H9 (cell line): ENCODE results near the gene TEX264. TPM values are rescaled to one million over a fixed set of nuclear protein-coding genes. Genes with fewer than 3 reads are reported as not detected.

ENCODE experiments used
- DNase-seq: peaks from one replicate; pipeline ENCODE4 v3.0.0-alpha.2; 2017
- H2AFZ ChIP-seq: one replicate; pipeline ENCODE4 v1.6.1; 2013; ENCODE audit warnings: mild to moderate bottlenecking, low read length, control low read depth, moderate library complexity
- H2AK5ac ChIP-seq: 2 replicates; pipeline ENCODE4 v1.6.1; 2013; ENCODE audit warnings: low read length, control low read depth, mixed read lengths; ENCODE audit not compliant: insufficient read length
- H2BK120ac ChIP-seq: one replicate; pipeline ENCODE4 v1.6.1; 2013; ENCODE audit warnings: low read depth, mild to moderate bottlenecking, low read length, control low read depth, inconsistent platforms; ENCODE audit not compliant: poor library complexity, severe bottlenecking
- H2BK12ac ChIP-seq: 2 replicates; pipeline ENCODE4 v1.6.1; 2013; ENCODE audit warnings: low read length, control low read depth, mixed read lengths, low read depth; ENCODE audit not compliant: insufficient read length
- H2BK15ac ChIP-seq: 2 replicates; pipeline ENCODE4 v1.6.1; 2013; ENCODE audit warnings: low read depth, low read length, control low read depth
- H2BK20ac ChIP-seq: one replicate; pipeline ENCODE4 v1.6.1; 2013; ENCODE audit warnings: low read depth, mild to moderate bottlenecking, low read length, control low read depth, inconsistent platforms; ENCODE audit not compliant: poor library complexity, severe bottlenecking
- H2BK5ac ChIP-seq: 2 replicates; pipeline ENCODE4 v1.6.1; 2013; ENCODE audit warnings: low read length, control low read depth, mixed read lengths; ENCODE audit not compliant: insufficient read length
- H3K14ac ChIP-seq: 2 replicates; pipeline ENCODE4 v1.6.1; 2013; ENCODE audit warnings: low read length, control low read depth; ENCODE audit not compliant: insufficient read depth
- H3K18ac ChIP-seq: 2 replicates; pipeline ENCODE4 v1.6.1; 2013; ENCODE audit warnings: low read depth, mild to moderate bottlenecking, mixed read lengths, low read length, control low read depth; ENCODE audit not compliant: insufficient read length
- H3K23ac ChIP-seq: 2 replicates; pipeline ENCODE4 v1.6.1; 2013; ENCODE audit warnings: low read length, control low read depth, mixed read lengths, low read depth; ENCODE audit not compliant: insufficient read length
- H3K23me2 ChIP-seq: 2 replicates; pipeline ENCODE4 v1.6.1; 2013; ENCODE audit warnings: low read depth, mild to moderate bottlenecking, mixed read lengths, low read length, control low read depth; ENCODE audit not compliant: insufficient read length, poor library complexity, severe bottlenecking
- H3K27ac ChIP-seq: 2 replicates; pipeline ENCODE4 v1.5.1; 2013; ENCODE audit warnings: low read length, control low read depth, mixed read lengths, low read depth; ENCODE audit not compliant: insufficient read length
- H3K27me3 ChIP-seq: 2 replicates; pipeline ENCODE4 v1.6.1; 2013; ENCODE audit warnings: low read length, control low read depth, inconsistent platforms; ENCODE audit not compliant: insufficient read depth
- H3K4ac ChIP-seq: 2 replicates; pipeline ENCODE4 v1.6.1; 2013; ENCODE audit warnings: low read depth, mild to moderate bottlenecking, control low read depth, inconsistent platforms, low read length, moderate library complexity
- H3K4me1 ChIP-seq: 2 replicates; pipeline ENCODE4 v1.6.1; 2013; ENCODE audit warnings: low read length, control low read depth, inconsistent platforms; ENCODE audit not compliant: insufficient read depth
- H3K4me2 ChIP-seq: 2 replicates; pipeline ENCODE4 v1.6.1; 2013; ENCODE audit warnings: low read length, control low read depth, mixed read lengths; ENCODE audit not compliant: insufficient read length, insufficient read depth
- H3K56ac ChIP-seq: 2 replicates; pipeline ENCODE4 v1.6.1; 2013; ENCODE audit warnings: low read depth, mild to moderate bottlenecking, mixed read lengths, low read length, control low read depth; ENCODE audit not compliant: insufficient read length
- H3K79me1 ChIP-seq: 2 replicates; pipeline ENCODE4 v1.6.1; 2013; ENCODE audit warnings: low read depth, mild to moderate bottlenecking, moderate library complexity, low read length, control low read depth, inconsistent platforms; ENCODE audit not compliant: insufficient read depth, poor library complexity, severe bottlenecking
- H3K79me2 ChIP-seq: 2 replicates; pipeline ENCODE4 v1.6.1; 2013; ENCODE audit warnings: low read length, control low read depth, inconsistent platforms; ENCODE audit not compliant: insufficient read depth
- H3K9ac ChIP-seq: 2 replicates; pipeline ENCODE4 v1.6.1; 2013; ENCODE audit warnings: low read length, control low read depth, mixed read lengths; ENCODE audit not compliant: insufficient read length; ENCODE audit errors: extremely low read depth
- H3K9me3 ChIP-seq: one replicate; pipeline ENCODE4 v1.6.1; 2013; ENCODE audit warnings: low read depth, low read length, inconsistent platforms; ENCODE audit not compliant: control insufficient read depth
- H3T11ph ChIP-seq: one replicate; pipeline ENCODE4 v1.6.1; 2013; ENCODE audit warnings: mild to moderate bottlenecking, low read length, control low read depth, inconsistent platforms
- H4K20me1 ChIP-seq: one replicate; pipeline ENCODE4 v1.6.1; 2013; ENCODE audit not compliant: control insufficient read depth, insufficient read length, insufficient read depth
- H4K5ac ChIP-seq: 2 replicates; pipeline ENCODE4 v1.6.1; 2013; ENCODE audit warnings: low read depth, mild to moderate bottlenecking, mixed read lengths, low read length, control low read depth; ENCODE audit not compliant: insufficient read length
- H4K8ac ChIP-seq: replicated peaks from 2 replicates; pipeline ENCODE4 v1.6.1; 2013; ENCODE audit warnings: low read length, control low read depth, mixed read lengths, low read depth; ENCODE audit not compliant: insufficient read length
- H4K91ac ChIP-seq: 2 replicates; pipeline ENCODE4 v1.6.1; 2013; ENCODE audit warnings: low read depth, mild to moderate bottlenecking, moderate library complexity, mixed read lengths, low read length, control low read depth; ENCODE audit not compliant: insufficient read length
- H3K27ac Mint-ChIP-seq, 3 experiments: 2 replicates in 2 of 3; 3 replicates in 1 of 3; pipeline ENCODE4 v1.8.0; 2020 to 2021; ENCODE audit warnings: mixed read lengths in 3 of 3, mild to moderate bottlenecking in 1 of 3, moderate library complexity in 1 of 3
- H3K27me3 Mint-ChIP-seq: 2 replicates; pipeline ENCODE4 v1.8.0; 2021; ENCODE audit warnings: low read depth, mild to moderate bottlenecking, moderate library complexity, mixed read lengths
- H3K36me3 Mint-ChIP-seq, 3 experiments: 2 replicates in 2 of 3; 3 replicates in 1 of 3; pipeline ENCODE4 v1.8.0; 2020 to 2021; ENCODE audit warnings: low read depth in 3 of 3, mixed read lengths in 3 of 3; ENCODE audit not compliant: insufficient read depth in 1 of 3
- H3K4me1 Mint-ChIP-seq, 2 experiments: 2 replicates each; pipeline ENCODE4 v1.8.0; 2020; ENCODE audit warnings: mixed read lengths in 2 of 2
- H3K4me3 Mint-ChIP-seq, 2 experiments: 2 replicates in 1 of 2; 3 replicates in 1 of 2; pipeline ENCODE4 v1.8.0; 2020 to 2021; ENCODE audit warnings: mild to moderate bottlenecking in 2 of 2, mixed read lengths in 2 of 2, moderate library complexity in 1 of 2
- H3K9me3 Mint-ChIP-seq, 2 experiments: 2 replicates in 1 of 2; 3 replicates in 1 of 2; pipeline ENCODE4 v1.8.0; 2020; ENCODE audit warnings: mild to moderate bottlenecking in 2 of 2, mixed read lengths in 2 of 2, moderate library complexity in 1 of 2
- CTCF ChIP-seq: fragments of 200-600 bp; sonication (generic); conservative IDR thresholded peaks from 3 replicates; pipeline ENCODE4 v1.8.0; 2021; ENCODE audit warnings: antibody characterized with exemption, mild to moderate bottlenecking
- WGBS: extraction: QIAGEN DNeasy Blood & Tissue Kit; methylation state at CpG from one replicate; pipeline ENCODE4 v1.1.7; 2013; ENCODE audit warnings: missing lambda C conversion rate, low lambda C conversion rate, mixed read lengths; ENCODE audit not compliant: insufficient read length; ENCODE audit errors: extremely low coverage; 5-methylcytosine and 5-hydroxymethylcytosine counted together
- total RNA-seq: library from RNA; stranded (reverse); gene quantifications from 2 replicates; pipeline ENCODE4 v1.2.1, GENCODE V29; 2021

TEX264 gene
- total RNA-seq, 1 experiment from 2014 or later = 17.3 TPM

DNA sequence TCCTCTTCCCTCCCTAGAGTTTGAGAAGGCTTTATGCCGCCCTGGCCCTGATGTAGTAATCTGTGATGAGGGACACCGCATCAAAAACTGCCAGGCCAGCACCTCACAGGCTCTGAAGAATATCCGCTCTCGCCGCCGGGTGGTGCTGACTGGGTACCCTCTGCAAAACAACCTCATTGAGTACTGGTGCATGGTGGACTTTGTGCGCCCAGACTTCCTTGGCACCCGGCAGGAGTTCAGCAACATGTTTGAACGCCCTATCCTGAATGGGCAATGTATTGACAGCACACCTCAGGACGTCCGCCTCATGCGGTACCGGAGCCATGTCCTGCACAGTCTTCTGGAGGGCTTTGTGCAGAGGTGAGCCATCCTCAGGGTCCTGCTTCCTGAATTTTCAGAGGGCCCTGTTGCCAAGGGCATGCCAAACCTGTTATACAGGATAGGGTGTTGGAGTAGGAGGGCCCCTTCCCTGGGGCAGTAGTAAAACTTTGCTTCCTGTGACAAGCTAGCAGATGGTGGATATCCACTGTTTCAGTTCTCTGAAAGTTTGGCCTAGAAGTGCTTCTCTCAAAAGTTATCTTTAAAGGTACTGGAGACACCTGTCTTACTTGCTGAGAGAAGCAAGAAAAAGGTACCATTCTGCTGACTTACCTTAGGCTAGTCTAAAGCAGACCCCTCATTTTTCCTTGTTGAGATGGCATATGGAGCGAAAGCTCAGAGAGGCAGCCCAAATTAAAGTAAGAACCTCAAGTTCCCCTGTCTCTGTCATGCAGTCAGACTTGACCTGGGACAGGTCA is 33.7 kb upstream of the TEX264 start:
- Histone ChIP-seq H4K5ac (no peak overlapping the region), H3K23ac (no peak overlapping the region), H3K4me1 (no peaks in the 10 kb centered on the region), H3K4me2 (no peak overlapping the region), H3K4ac (no peak overlapping the region), H4K91ac (no peak overlapping the region), H3K56ac (no peak overlapping the region), H3K27ac (no peak overlapping the region), H3K79me1 (no peaks in the 10 kb centered on the region), H2BK120ac (no peak overlapping the region), H3K18ac (no peak overlapping the region), H3K9ac (no peak overlapping the region), H3K14ac (no peak overlapping the region; the same call in 1 of the 2 replicates), H3T11ph (no peak overlapping the region), H2BK20ac (no peak overlapping the region), H2AK5ac (no peak overlapping the region), H4K20me1 (no peaks in the 10 kb centered on the region), H4K8ac (no peak overlapping the region), H3K23me2 (no peaks in the 10 kb centered on the region), H2BK15ac (no peak overlapping the region), H2AFZ (no peak overlapping the region), H2BK5ac (no peak overlapping the region), H3K9me3 (no peaks in the 10 kb centered on the region), H2BK12ac (no peak overlapping the region), H3K27me3 (no peaks in the 10 kb centered on the region), H3K79me2 (no peaks in the 10 kb centered on the region)
- TF ChIP-seq CTCF = no peak
- H3K4me3 Mint-ChIP-seq = no peak overlapping the region
- H3K36me3 Mint-ChIP-seq = peaks cover 21 to 76% (median 71%) of the 10 kb centered on the region in 3 experiments; a peak in 6 of 7 replicates
- H3K4me1 Mint-ChIP-seq = 0 out of 4 replicates have a peak, but pooled peaks cover 0 to 2% of the 10 kb centered on the region in 2 experiments
- H3K27me3 Mint-ChIP-seq = no peaks in the 10 kb centered on the region
- whole genome bisulfite sequencing = no CpG with 5 or more reads among the region's 14 CpGs
- no peaks in the 10 kb centered on the region for H3K9me3 Mint-ChIP-seq
- no peak for DNase-seq
- 0 out of 7 replicates have a peak overlapping the region, but pooled peaks of 1 of the 3 experiments have one; percentile 18 for H3K27ac Mint-ChIP-seq
